Thyroid gland (tissue), 4 donors: Measurements from ENCODE around the gene KRTAP10-5.

ENCODE experiments used
- CTCF ChIP-seq, 6 experiments: fragments of 200-600 bp in 3 of 6; fragments of 450-650 bp in 3 of 6; sonication (generic) in 3 of 6; IDR thresholded peaks; one replicate each; pipeline ENCODE4 v1.5.1; 2016 to 2019; ENCODE audit warnings: antibody characterized with exemption in 6 of 6, mild to moderate bottlenecking in 2 of 6, inconsistent platforms in 1 of 6, moderate library complexity in 1 of 6
- POLR2A ChIP-seq, 2 donors: fragments of 450-650 bp; IDR thresholded peaks; one replicate each; pipeline ENCODE4 v1.6.1; 2017; ENCODE audit warnings: antibody characterized with exemption in 2 of 2, mild to moderate bottlenecking in 2 of 2, moderate library complexity in 1 of 2

- TF ChIP-seq POLR2A (IDR thresholded peaks at IDR 0.05) (no peak), CTCF (IDR thresholded peaks at IDR 0.05) (no peak)
Measured at GRCh38 chr21:44583800-44584147, 3.4 kb upstream of the KRTAP10-5 start.
